H9 (cell line): ENCODE measurements around the gene MBNL1. TPM values are rescaled to one million over a fixed set of nuclear protein-coding genes. Genes with fewer than 3 reads are reported as not detected.

Experiments
- DNase-seq: peaks from one replicate; pipeline ENCODE4 v3.0.0-alpha.2; 2017
- H2AFZ ChIP-seq: one replicate; pipeline ENCODE4 v1.6.1; 2013; ENCODE audit warnings: mild to moderate bottlenecking, low read length, control low read depth, moderate library complexity
- H2AK5ac ChIP-seq: 2 replicates; pipeline ENCODE4 v1.6.1; 2013; ENCODE audit warnings: low read length, control low read depth, mixed read lengths; ENCODE audit not compliant: insufficient read length
- H2BK120ac ChIP-seq: one replicate; pipeline ENCODE4 v1.6.1; 2013; ENCODE audit warnings: low read depth, mild to moderate bottlenecking, low read length, control low read depth, inconsistent platforms; ENCODE audit not compliant: poor library complexity, severe bottlenecking
- H2BK12ac ChIP-seq: 2 replicates; pipeline ENCODE4 v1.6.1; 2013; ENCODE audit warnings: low read length, control low read depth, mixed read lengths, low read depth; ENCODE audit not compliant: insufficient read length
- H2BK15ac ChIP-seq: 2 replicates; pipeline ENCODE4 v1.6.1; 2013; ENCODE audit warnings: low read depth, low read length, control low read depth
- H2BK20ac ChIP-seq: one replicate; pipeline ENCODE4 v1.6.1; 2013; ENCODE audit warnings: low read depth, mild to moderate bottlenecking, low read length, control low read depth, inconsistent platforms; ENCODE audit not compliant: poor library complexity, severe bottlenecking
- H2BK5ac ChIP-seq: 2 replicates; pipeline ENCODE4 v1.6.1; 2013; ENCODE audit warnings: low read length, control low read depth, mixed read lengths; ENCODE audit not compliant: insufficient read length
- H3K14ac ChIP-seq: 2 replicates; pipeline ENCODE4 v1.6.1; 2013; ENCODE audit warnings: low read length, control low read depth; ENCODE audit not compliant: insufficient read depth
- H3K18ac ChIP-seq: 2 replicates; pipeline ENCODE4 v1.6.1; 2013; ENCODE audit warnings: low read depth, mild to moderate bottlenecking, mixed read lengths, low read length, control low read depth; ENCODE audit not compliant: insufficient read length
- H3K23ac ChIP-seq: 2 replicates; pipeline ENCODE4 v1.6.1; 2013; ENCODE audit warnings: low read length, control low read depth, mixed read lengths, low read depth; ENCODE audit not compliant: insufficient read length
- H3K23me2 ChIP-seq: 2 replicates; pipeline ENCODE4 v1.6.1; 2013; ENCODE audit warnings: low read depth, mild to moderate bottlenecking, mixed read lengths, low read length, control low read depth; ENCODE audit not compliant: insufficient read length, poor library complexity, severe bottlenecking
- H3K27ac ChIP-seq: 2 replicates; pipeline ENCODE4 v1.5.1; 2013; ENCODE audit warnings: low read length, control low read depth, mixed read lengths, low read depth; ENCODE audit not compliant: insufficient read length
- H3K27me3 ChIP-seq: 2 replicates; pipeline ENCODE4 v1.6.1; 2013; ENCODE audit warnings: low read length, control low read depth, inconsistent platforms; ENCODE audit not compliant: insufficient read depth
- H3K4ac ChIP-seq: 2 replicates; pipeline ENCODE4 v1.6.1; 2013; ENCODE audit warnings: low read depth, mild to moderate bottlenecking, control low read depth, inconsistent platforms, low read length, moderate library complexity
- H3K4me1 ChIP-seq: 2 replicates; pipeline ENCODE4 v1.6.1; 2013; ENCODE audit warnings: low read length, control low read depth, inconsistent platforms; ENCODE audit not compliant: insufficient read depth
- H3K4me2 ChIP-seq: 2 replicates; pipeline ENCODE4 v1.6.1; 2013; ENCODE audit warnings: low read length, control low read depth, mixed read lengths; ENCODE audit not compliant: insufficient read length, insufficient read depth
- H3K56ac ChIP-seq: 2 replicates; pipeline ENCODE4 v1.6.1; 2013; ENCODE audit warnings: low read depth, mild to moderate bottlenecking, mixed read lengths, low read length, control low read depth; ENCODE audit not compliant: insufficient read length
- H3K79me1 ChIP-seq: 2 replicates; pipeline ENCODE4 v1.6.1; 2013; ENCODE audit warnings: low read depth, mild to moderate bottlenecking, moderate library complexity, low read length, control low read depth, inconsistent platforms; ENCODE audit not compliant: insufficient read depth, poor library complexity, severe bottlenecking
- H3K79me2 ChIP-seq: 2 replicates; pipeline ENCODE4 v1.6.1; 2013; ENCODE audit warnings: low read length, control low read depth, inconsistent platforms; ENCODE audit not compliant: insufficient read depth
- H3K9ac ChIP-seq: 2 replicates; pipeline ENCODE4 v1.6.1; 2013; ENCODE audit warnings: low read length, control low read depth, mixed read lengths; ENCODE audit not compliant: insufficient read length; ENCODE audit errors: extremely low read depth
- H3K9me3 ChIP-seq: one replicate; pipeline ENCODE4 v1.6.1; 2013; ENCODE audit warnings: low read depth, low read length, inconsistent platforms; ENCODE audit not compliant: control insufficient read depth
- H3T11ph ChIP-seq: one replicate; pipeline ENCODE4 v1.6.1; 2013; ENCODE audit warnings: mild to moderate bottlenecking, low read length, control low read depth, inconsistent platforms
- H4K20me1 ChIP-seq: one replicate; pipeline ENCODE4 v1.6.1; 2013; ENCODE audit not compliant: control insufficient read depth, insufficient read length, insufficient read depth
- H4K5ac ChIP-seq: 2 replicates; pipeline ENCODE4 v1.6.1; 2013; ENCODE audit warnings: low read depth, mild to moderate bottlenecking, mixed read lengths, low read length, control low read depth; ENCODE audit not compliant: insufficient read length
- H4K8ac ChIP-seq: replicated peaks from 2 replicates; pipeline ENCODE4 v1.6.1; 2013; ENCODE audit warnings: low read length, control low read depth, mixed read lengths, low read depth; ENCODE audit not compliant: insufficient read length
- H4K91ac ChIP-seq: 2 replicates; pipeline ENCODE4 v1.6.1; 2013; ENCODE audit warnings: low read depth, mild to moderate bottlenecking, moderate library complexity, mixed read lengths, low read length, control low read depth; ENCODE audit not compliant: insufficient read length
- H3K27ac Mint-ChIP-seq, 3 experiments: 2 replicates in 2 of 3; 3 replicates in 1 of 3; pipeline ENCODE4 v1.8.0; 2020 to 2021; ENCODE audit warnings: mixed read lengths in 3 of 3, mild to moderate bottlenecking in 1 of 3, moderate library complexity in 1 of 3
- H3K27me3 Mint-ChIP-seq: 2 replicates; pipeline ENCODE4 v1.8.0; 2021; ENCODE audit warnings: low read depth, mild to moderate bottlenecking, moderate library complexity, mixed read lengths
- H3K36me3 Mint-ChIP-seq, 3 experiments: 2 replicates in 2 of 3; 3 replicates in 1 of 3; pipeline ENCODE4 v1.8.0; 2020 to 2021; ENCODE audit warnings: low read depth in 3 of 3, mixed read lengths in 3 of 3; ENCODE audit not compliant: insufficient read depth in 1 of 3
- H3K4me1 Mint-ChIP-seq, 2 experiments: 2 replicates each; pipeline ENCODE4 v1.8.0; 2020; ENCODE audit warnings: mixed read lengths in 2 of 2
- H3K4me3 Mint-ChIP-seq, 2 experiments: 2 replicates in 1 of 2; 3 replicates in 1 of 2; pipeline ENCODE4 v1.8.0; 2020 to 2021; ENCODE audit warnings: mild to moderate bottlenecking in 2 of 2, mixed read lengths in 2 of 2, moderate library complexity in 1 of 2
- H3K9me3 Mint-ChIP-seq, 2 experiments: 2 replicates in 1 of 2; 3 replicates in 1 of 2; pipeline ENCODE4 v1.8.0; 2020; ENCODE audit warnings: mild to moderate bottlenecking in 2 of 2, mixed read lengths in 2 of 2, moderate library complexity in 1 of 2
- CTCF ChIP-seq: fragments of 200-600 bp; sonication (generic); conservative IDR thresholded peaks from 3 replicates; pipeline ENCODE4 v1.8.0; 2021; ENCODE audit warnings: antibody characterized with exemption, mild to moderate bottlenecking
- WGBS: extraction: QIAGEN DNeasy Blood & Tissue Kit; methylation state at CpG from one replicate; pipeline ENCODE4 v1.1.7; 2013; ENCODE audit warnings: missing lambda C conversion rate, low lambda C conversion rate, mixed read lengths; ENCODE audit not compliant: insufficient read length; ENCODE audit errors: extremely low coverage; 5-methylcytosine and 5-hydroxymethylcytosine counted together
- total RNA-seq: library from RNA; stranded (reverse); gene quantifications from 2 replicates; pipeline ENCODE4 v1.2.1, GENCODE V29; 2021

MBNL1 gene
- total RNA-seq, 1 experiment from 2014 or later, result 14.9 TPM

DNA sequence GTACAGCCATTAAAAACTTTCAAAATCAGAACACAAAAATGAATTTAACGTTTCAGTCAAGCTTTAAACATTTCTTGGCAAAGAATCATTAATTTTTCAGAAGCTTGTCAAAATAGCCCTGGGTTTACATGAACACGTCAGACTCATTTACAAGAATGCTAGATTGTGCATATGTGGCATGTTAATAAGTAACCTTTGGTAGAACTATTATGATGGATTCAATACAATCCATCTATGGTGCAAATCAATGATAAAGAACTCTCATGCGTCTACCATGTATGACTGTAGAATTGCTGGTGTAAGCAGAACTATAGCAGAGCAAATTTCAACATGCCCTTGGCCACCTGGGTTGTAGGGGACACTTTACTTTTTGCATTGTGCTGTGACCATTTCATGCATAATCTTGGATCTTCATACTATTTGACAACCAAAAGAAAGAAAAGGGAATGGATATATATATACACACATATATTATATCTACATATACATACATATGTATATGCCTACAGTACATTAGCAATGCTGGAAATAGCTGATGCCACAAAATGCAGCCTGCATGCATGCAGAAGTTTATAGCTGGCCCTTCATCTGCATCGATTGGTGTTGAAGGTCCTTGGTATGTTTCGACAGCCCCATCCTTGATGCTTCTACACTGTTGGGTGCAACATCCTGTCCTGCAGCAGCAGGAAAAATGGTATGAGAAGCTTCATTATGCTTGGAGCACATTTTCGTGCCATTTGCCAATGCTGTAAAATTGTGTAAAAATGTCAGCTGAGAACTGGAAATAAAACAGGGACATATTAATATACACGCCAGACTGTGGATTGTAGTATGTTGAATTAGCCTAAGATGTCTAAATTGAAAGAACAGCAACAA, 189.0 kb downstream of the MBNL1 start:
- Histone ChIP-seq H3K27me3 (no peaks in the 10 kb centered on the region), H3K23ac (no peak overlapping the region), H2AFZ (no peak overlapping the region), H3K14ac (no peak overlapping the region), H4K8ac (no peak overlapping the region), H3K4me1 (no peaks in the 10 kb centered on the region), H3K23me2 (no peaks in the 10 kb centered on the region), H2AK5ac (no peak overlapping the region), H3K56ac (no peak overlapping the region), H3K4ac (no peak overlapping the region), H2BK15ac (no peak overlapping the region), H2BK20ac (no peak overlapping the region), H4K5ac (no peak overlapping the region), H2BK120ac (no peak overlapping the region), H4K91ac (no peak overlapping the region), H3K9ac (no peak overlapping the region), H3K79me2 (no peaks in the 10 kb centered on the region), H3T11ph (no peak overlapping the region), H2BK12ac (no peak overlapping the region), H4K20me1 (no peaks in the 10 kb centered on the region), H3K27ac (no peak overlapping the region), H2BK5ac (no peak overlapping the region), H3K18ac (no peak overlapping the region), H3K79me1 (no peaks in the 10 kb centered on the region), H3K4me2 (no peak overlapping the region), H3K9me3 (no peaks in the 10 kb centered on the region)
- H3K36me3 Mint-ChIP-seq, result peaks cover 3 to 6% (median 4%) of the 10 kb centered on the region in 3 experiments; a peak in 3 of 7 replicates
- no peak overlapping the region for H3K4me3 Mint-ChIP-seq
- H3K27ac Mint-ChIP-seq, result peak overlapping the region in 1 of 3 experiments; percentile 85; a peak in 2 of 7 replicates
- no peaks in the 10 kb centered on the region for H3K9me3 Mint-ChIP-seq
- peaks cover 8 to 9% of the 10 kb centered on the region in 2 experiments for H3K4me1 Mint-ChIP-seq
- H3K27me3 Mint-ChIP-seq, result no peaks in the 10 kb centered on the region
- WGBS, result no CpG with 5 or more reads among the region's 7 CpGs
- no peak for DNase-seq
- no peak for TF ChIP-seq CTCF
